Kidney tubule cell (primary cell): ENCODE measurements around the gene STAC.

ENCODE experiments used
- DNase-seq: peaks from one replicate; pipeline ENCODE4 v3.0.0-alpha.2; 2018; ENCODE audit warnings: low spot score

STAC gene, protein sequence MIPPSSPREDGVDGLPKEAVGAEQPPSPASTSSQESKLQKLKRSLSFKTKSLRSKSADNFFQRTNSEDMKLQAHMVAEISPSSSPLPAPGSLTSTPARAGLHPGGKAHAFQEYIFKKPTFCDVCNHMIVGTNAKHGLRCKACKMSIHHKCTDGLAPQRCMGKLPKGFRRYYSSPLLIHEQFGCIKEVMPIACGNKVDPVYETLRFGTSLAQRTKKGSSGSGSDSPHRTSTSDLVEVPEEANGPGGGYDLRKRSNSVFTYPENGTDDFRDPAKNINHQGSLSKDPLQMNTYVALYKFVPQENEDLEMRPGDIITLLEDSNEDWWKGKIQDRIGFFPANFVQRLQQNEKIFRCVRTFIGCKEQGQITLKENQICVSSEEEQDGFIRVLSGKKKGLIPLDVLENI

DNA sequence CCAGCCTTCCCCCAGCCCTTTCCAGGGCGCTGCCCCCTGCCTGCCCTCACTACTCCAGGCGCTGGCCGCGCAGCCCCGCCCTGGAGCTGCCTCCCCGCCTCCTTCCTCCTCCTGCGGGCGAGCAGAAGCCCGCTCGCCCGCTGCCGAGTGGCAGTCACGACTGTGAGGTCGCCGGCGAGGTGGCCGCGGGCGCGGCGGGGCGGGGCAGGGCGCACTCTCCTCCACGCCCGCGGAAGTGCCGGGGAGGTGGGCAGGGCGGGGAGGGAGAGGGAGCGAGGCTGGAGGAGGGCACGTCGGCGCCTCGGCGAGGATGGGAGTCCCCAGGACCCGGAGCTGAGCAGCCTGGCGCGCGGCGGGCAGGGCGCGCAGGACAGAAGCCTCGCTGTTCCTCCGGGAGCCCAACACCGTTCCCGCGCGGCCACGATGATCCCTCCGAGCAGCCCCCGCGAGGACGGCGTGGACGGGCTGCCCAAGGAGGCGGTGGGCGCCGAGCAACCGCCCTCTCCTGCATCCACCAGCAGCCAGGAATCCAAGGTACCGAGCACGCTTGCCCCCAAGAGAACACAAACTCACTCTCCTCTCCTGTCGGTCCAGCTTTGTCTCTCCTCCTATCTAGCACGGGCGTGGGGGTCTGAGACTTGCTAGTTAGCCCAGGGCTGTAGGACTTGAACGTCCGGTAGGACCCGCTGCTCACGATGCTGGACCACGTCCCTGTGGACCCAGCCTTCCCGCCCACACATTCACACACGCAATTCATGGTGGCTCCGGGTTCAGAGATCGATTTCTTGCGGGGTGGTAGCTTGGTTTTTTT lies at the start of gene STAC:
STAC (plus strand) TSS at position 284 of the 811 bp plus-strand sequence; CDS start at position 424, 140 bp downstream.
- DNase-seq, result peak; percentile 83

DNA sequence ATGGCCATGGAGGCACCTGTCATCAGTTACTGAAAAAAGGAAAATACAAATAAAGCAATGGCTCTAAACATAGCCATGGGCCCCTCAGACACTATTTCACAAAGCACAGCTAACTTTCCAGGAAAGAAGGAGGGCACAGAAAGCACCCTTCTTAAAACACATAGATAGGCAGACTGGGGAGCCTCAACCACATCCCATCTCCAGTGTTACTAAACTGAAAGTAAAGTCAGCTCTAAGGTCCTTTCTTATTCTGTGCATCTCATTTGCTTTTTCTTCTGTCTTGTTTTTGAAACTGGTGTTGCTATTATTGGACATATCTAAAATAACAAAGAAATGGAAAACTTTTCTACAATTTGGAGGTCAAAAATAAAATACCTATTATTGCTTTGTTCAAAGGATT lies 48.2 kb upstream of the STAC start:
- no peak for DNase-seq

DNA sequence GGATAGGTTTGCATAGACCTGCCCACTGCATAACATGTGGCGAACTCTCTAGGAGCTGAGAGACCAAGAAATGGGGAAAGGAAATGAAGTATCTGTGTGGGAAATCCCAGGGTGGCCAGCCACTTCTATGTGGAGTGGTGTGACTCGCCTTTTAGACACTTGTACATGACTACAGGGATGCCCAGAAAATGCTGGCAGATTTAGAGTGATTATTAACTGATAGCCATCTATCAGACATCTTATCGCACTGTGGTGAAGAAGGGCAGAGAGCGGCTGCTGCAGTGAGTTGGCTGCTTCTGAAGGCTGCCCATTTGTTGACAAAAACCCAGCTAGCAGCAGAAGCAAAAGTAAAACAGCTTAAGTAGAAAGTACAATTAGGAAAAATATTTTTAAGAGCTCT lies 18.1 kb upstream of the STAC start:
- DNase-seq, result peak; percentile 90

DNA sequence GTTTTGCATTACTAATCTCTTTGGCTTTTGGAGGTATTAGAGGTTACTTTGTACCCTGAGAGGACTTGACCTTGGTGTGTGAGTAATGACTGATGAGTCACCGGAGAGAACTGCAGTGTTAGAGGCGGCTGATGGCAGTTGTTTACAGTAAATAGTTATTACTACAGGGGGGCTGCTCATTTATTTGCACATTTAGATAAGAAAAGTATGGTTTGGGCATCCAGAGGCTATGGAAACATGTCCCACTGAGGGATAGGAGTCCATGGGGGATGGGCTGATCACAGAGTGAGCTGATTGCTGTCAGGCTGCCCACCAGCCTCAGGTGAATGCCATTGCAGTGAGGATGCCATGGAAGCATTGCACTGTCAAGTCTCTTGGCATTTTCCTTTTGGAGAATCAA lies 17.3 kb upstream of the STAC start:
- DNase-seq, result peak; percentile 89

DNA sequence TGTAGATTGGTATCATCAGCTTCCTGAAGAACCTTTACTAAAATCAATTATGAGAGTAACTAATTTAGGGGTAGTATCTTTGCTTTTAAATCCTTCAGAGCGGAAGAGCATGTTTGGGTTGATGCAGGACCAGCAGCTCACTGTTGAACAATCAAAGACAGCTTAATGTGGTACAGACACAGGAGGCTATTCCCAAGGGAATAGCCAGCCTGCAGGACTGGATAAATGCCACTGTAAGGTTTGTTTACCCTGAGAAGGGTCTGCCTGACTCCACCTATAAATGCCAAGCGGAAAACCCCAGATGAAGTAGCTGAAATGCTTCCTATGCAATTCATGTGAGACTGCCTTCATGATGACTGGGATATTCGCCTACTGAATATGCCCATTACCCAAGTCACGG lies 16.0 kb upstream of the STAC start:
- DNase-seq, result no peak

DNA sequence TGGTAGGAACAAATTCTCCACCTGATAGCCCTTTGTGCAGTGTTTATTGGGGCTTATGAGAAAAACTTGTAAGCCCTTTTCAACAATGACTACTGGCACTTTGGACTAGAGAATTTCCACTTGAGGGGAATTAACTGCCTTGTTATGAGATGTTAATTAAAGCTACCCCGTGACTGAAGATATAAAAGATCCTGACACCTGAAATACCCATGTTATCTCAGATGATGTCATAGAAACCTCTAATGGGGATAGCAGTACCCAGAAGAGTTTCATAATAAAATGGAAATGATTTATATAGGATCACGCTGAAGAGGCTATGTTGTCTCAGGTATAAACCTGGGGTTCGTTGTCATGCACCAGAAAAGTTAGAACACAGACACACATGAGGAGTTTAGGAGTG lies 14.5 kb upstream of the STAC start:
- no peak for DNase-seq

DNA sequence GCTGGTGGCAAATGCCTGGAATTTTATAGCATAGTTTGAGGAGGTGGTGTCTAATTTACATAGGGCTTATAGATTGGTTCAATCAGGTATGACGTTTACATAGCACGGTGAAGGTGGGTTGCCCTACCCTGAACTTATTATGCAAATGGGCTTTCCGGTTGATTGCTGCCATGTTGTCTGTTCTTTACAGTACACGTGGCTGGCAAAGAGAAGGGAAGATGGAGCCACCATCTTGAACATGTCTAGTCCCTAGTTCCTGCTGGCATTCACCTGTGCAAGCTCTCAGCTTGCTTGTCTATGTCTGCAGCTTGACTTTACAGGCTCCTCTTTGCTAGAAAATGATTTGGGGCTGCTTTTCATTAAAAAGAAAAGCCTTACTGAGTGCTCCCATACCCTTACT lies 14.0 kb upstream of the STAC start:
- no peak for DNase-seq

DNA sequence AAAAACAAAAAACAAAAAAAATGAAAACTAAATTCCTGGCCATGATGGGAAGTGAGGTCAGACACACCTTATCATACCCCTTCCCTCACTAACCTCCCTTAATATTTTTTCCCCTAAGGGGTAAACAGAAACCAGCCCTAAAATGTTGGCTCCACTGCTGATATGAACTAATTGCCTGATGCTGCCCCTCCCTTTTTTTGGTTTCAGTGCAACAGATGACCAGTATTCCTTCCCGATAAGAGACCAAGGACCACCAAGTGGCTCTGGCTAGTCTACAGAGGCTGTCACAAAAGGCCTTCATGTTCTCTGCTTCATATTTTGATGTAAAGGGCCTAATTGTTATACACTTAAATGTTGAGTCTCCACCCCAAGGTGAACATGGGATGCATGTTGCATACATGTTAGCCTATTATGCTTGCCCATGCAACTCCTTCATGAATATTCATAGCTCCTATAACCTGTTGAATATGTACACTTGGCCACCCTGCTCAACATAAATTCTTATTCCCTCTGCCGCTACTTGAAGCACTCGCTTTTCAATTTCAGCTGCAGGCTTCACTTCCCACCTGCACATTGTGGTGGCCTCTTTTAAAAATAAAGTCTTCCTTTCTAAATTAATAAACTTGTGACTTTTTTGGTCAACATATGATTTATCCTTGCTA lies 12.3 kb upstream of the STAC start:
- no peak for DNase-seq

DNA sequence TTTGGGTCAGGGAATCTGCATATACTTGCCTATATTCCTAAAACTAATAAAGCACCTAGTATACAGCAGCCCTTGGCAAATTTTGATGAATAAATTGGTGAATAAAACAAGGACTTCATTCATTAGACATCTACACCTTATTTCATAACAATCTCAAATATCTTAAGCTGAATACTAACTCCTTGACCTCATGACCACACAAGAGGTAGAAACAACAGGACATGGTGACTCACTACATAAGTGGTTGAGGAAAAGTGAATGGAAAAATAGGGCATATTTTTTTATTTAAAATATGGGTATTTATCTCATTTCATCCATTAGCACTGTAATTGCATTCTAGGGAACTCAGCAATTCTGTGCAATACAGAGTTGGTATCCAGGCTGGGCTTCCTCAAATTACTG lies 7.8 kb upstream of the STAC start:
- peak; percentile 89 for DNase-seq

DNA sequence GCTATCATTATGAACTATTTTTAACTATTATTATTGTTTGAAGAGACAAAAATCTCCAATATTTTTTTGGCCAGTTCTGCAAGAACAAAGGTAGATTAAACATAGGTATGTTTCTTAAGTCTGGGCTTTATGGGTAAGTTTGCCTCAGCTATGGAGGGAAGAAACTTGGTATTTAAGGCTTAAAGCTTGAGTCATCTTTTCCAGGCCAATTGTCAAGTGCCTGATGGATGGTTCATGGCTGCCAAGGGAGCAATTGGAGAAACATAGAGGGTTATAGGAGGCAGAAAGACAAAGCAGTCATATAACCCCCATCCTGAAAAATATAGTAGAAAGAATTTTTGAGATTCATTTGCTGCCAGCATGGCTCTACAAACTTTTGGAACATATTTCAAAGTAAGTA lies 7.2 kb upstream of the STAC start:
- DNase-seq, result peak; percentile 83

DNA sequence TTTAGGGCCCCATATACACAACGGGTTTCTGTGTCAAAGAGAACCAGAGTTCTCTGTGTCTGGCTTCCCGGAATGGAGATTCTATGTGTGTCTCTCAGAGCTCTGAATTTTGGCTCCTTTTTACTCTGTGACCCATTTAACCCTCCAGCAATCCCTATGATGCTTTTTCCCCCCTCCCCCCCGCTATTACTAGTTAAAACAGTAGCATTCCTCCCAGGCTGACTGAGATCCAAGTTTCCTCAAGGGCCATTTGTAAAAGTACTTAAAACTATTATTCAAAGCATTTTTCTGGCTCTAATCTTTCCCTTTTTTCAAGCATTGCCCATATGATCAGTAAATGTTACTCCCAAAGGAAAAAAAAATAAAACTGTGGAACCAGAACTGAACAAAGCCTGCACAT lies 6.6 kb upstream of the STAC start:
- no peak for DNase-seq

DNA sequence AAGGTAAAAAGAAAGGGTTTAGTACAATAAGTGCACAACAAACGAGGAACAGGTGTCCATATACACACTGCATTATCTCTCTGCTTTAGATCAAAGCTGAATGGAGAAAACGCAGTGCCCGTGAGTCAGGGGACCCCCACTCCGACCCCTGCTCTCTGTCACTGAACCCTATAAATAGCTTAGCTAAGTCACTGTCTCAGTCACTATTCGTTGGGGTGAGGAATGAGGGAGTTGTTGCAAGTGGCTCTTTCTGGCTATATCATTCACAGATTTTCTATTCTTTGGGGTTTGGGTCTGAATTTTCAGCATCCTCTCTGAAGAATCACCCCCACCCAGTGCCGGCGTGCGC lies 458 bp upstream of the STAC start:
- no peak for DNase-seq

DNA sequence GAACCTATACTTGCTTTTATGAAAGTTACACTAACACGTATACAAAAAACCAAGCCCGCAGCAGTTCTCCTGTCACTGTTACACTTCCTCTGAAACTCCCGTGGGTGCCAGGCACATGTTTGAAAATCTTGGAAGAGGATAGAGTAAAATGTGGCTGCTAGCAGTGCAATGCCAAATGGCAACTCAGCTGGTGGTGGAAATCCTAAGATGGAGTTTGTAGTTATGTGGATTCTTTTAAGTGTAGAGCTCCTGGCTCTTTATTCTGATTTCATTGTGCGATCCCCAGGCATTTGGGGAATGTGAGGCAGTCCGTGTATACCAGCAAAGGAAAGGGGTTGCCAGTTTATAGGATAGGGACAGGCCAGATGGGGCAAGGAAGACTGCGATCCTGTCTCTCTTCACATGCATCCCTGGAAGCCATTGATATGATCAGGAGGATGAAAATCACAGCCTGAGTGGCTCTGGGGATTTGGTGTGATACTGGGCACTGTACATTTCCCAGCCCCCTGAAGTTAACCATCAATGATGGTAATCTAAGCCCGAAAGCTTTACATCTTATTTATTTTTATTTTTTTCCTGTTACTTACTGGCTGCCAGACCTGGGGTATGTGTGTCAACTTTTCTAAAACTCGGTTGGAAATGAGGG lies 1.1 kb downstream of the STAC start:
- DNase-seq, result no peak

DNA sequence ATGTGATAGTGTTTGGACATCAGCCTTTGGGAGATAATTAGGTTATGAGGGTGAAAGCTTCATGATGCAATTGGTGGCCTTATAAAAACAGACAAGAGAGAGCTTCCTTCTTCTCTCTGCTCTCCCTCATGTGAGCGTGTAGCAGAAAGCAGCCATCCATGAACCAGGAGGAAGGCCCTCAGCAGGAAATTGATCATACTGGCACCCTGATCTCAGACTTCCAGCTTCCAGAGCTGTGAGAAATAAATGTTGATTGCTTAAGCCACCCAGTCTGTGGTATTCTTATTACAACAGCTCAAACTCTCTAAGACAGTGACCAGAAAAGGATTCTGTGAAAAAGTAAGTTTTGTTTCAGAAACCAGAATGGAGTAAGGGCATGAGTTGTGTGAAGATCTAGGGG lies 13.3 kb downstream of the STAC start:
- peak; percentile 83 for DNase-seq

DNA sequence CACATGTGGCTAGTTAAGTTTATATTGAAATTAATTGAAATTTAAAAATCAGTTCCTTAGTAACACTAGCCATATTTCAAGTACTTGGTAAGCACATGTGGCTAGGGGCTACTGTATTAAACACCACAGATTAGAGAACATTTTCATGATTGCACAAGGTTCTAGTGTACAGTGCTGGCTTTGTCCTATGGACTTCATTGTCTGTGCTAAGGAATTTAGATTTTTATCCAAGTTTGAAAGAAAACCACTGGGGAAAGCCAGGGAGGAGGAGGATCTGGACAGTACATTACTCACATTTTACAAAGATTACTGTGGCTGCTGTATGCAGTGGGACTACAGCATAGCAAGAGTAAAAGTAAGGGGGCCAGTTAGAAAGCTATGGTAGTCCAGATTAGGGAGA lies 13.9 kb downstream of the STAC start:
- peak; percentile 17 for DNase-seq

DNA sequence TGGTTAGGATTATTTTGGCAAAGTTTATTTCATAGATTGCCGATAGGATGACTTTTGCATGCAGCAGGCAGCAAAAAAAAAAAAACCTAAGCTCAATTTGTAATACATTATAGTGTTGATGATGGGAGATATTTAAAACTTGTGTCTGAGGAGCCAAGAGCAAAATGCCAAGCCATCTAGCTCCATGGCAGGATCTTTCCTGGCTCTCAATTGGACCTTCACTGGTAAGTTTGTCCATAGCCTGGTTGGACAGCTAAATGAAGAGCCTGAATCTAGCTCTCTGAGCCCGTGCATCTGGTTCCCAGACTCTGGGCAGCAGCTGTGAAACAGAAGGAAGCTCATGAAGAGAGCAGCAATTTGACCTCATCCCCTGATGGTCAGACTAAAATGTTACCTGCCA lies 17.5 kb downstream of the STAC start:
- DNase-seq, result no peak

DNA sequence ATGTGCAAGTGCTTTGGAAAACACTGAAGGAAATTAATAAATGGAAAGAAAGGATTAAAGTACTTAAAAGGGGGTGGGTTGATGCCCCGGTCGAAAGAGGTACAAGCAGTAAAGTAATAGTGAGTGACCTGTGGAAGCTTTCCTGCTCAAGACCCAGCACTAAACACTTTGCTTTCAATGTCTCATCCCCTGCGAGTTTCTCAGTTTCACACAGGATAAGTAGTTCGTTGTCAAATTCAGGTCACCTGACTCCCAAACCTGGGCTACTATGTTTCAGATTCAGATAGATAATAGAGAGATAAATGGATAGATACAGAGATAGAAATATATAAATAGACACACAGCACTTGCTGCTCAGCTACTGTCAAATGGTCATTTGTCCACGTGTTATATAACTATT lies 19.6 kb downstream of the STAC start:
- DNase-seq, result no peak

DNA sequence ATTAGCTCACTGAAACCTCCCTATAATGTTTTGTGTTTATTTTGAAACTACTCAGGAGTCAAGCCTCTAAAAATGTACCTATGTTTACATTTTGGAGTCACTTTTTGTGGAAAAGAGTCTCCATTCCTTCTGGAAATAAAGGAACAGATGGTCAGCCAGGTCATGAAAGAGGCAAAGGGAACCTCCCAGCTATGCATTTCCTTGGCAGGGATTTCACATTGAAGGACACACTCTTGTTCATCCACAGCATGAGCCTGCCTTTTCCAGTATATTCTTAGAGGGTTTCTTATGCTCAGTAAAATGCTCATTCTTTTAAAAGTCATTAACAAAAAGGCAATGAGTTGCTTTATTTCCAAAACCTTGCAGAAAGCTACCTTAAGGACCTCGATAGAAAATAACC lies 20.8 kb downstream of the STAC start:
- no peak for DNase-seq

DNA sequence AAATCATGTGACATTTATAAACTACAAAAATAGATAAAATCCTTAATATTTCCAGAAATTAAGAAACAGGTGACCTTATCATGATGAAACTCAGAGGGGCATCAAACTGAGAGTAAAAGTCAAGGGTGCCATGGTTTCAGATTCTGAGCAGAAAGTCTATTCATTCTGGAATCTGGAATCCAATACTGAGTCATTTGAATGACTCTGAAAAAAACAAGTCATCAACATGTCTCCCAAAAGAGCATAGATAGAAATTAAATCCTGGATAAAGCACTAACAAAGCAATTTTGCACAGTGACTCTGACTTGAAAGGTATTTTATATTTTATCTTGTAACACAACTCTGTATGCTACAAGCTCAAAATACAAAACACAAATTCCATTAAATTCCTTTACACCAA lies 23.4 kb downstream of the STAC start:
- DNase-seq, result peak; percentile 59

DNA sequence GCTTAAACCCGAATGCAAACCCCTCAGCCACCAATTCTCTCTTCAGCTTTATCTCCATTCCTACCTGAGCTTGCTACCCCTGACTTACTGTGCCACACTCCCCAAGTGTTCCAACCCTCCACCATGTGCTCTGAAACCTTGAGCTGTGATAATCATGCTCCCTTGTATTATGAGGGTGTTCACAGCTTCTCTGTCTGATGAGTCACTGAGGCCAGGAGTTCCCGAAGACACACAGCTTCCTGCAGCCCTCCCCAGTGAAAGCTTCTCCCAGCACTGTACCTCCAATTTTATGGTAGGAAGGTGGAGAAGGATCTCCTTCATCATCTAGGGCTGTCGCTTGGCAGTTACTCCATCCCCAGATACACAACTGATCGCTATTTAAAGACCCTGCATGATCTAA lies 24.9 kb downstream of the STAC start:
- DNase-seq, result peak; percentile 51

DNA sequence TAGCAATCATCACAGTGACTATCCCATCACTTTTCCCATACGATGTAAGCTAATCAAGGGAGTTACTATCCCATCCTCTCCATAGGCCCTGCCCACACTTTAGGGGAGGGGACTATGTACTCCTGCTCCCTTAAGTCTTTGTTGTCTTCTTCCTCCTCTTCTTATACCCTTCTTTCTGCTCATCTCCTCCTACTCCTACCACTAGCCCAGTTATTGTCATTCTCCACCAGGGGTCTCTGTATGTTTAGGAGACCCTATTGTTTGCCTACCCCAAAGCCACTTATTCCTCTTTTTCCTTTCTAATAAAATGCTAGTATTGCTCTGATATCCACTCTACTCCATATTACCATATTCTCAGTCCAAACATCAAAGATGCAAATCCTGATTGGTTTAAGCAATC lies 27.8 kb downstream of the STAC start:
- DNase-seq, result no peak

DNA sequence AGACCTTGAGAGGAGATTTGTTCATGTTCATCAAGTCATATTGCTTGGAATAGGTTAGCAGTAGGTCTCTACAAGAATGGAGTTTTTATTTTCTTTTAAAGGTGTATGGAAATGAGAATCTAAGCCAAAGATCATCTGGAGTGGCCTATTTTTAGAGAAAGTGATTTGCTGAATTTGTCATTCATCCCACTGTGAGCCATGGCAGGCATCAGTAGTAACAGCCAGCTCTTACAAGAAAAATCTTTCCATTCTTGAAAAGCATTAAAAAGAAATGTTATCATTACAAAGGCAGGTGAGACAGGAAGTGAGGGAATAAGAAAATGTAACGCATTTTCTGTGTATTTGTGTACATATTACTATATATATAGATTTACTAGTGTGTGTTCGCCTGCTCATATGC lies 29.6 kb downstream of the STAC start:
- DNase-seq, result no peak

DNA sequence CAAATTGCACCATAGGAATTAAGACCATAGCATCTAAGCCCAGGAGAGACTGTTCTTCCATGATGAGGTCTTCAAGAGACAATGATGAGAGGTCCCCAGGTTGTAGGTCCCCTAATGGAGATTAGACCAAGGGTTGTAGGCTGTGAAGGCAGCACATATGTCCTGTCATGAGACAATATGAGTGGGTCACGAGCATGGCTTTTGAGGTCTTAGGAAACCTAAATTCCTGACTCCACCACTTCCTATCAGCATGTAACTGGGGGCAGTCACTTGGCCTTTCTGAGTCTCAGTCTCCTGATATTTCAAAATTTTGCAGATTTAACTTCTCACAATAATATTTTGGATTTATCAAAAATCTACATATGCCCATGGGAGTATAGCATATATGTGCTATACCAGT lies 31.3 kb downstream of the STAC start:
- no peak for DNase-seq
